Measurements from ENCODE around the gene DRD4.

DNA sequence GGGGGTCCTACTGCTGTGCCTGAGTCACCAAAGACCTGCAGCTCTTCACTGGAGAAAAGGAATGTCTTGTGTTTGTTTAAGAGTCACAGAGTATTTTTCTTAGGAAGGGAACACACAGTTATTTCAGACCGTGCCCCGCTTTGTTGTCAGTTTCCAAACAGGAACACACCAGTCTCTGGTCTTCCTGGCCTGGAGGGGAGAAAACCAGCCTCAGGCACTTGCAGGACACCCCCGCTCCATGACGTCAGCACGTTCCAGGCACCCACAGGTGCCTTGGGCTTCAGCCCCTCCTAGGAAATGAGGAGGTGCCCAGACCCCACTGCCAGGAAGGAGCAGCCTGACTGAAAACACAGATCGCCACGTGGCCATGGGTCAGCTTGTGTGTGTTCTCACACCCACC is 52.6 kb downstream of the DRD4 start:
- TF ChIP-seq CTCF (IDR thresholded peaks at IDR 0.05) (no peak), SREBF2 (IDR thresholded peaks at IDR 0.05) (no peak)

Measured in A549 (cell line).